Caco-2 (cell line): ENCODE measurements around the gene NPAS4. TPM values are rescaled to one million over a fixed set of nuclear protein-coding genes. Genes with fewer than 3 reads are reported as not detected.

Experiments
- total RNA-seq: library from RNA; stranded (reverse); gene quantifications from 2 replicates; pipeline ENCODE4 v1.2.3, GENCODE V29; 2022

Gene NPAS4
- total RNA-seq, 1 experiment from 2014 or later = not detected

Other genes starting within 250 kb of the NPAS4 start
- 49.5 and 53.1 TPM in 2 replicates for gene KLC2, start 163.3 kb upstream of the NPAS4 start, total RNA-seq
- 128 and 132 TPM in 2 replicates for gene RAB1B, start 152.4 kb upstream of the NPAS4 start, total RNA-seq
- gene CNIH2, start 142.9 kb upstream of the NPAS4 start, total RNA-seq = 4.9 and 6.1 TPM in 2 replicates
- gene YIF1A, start 131.9 kb upstream of the NPAS4 start, total RNA-seq = 140 and 159 TPM in 2 replicates
- 0.68 and 0.88 TPM in 2 replicates for gene TMEM151A, start 129.1 kb upstream of the NPAS4 start, total RNA-seq
- gene CD248, start 104.0 kb upstream of the NPAS4 start, total RNA-seq = 0.27 TPM in 1 of 2 replicates, not detected in the other
- gene RIN1, start 84.6 kb upstream of the NPAS4 start, total RNA-seq = 11.7 and 12.7 TPM in 2 replicates
- 58.1 and 58.2 TPM in 2 replicates for gene BRMS1, start 75.9 kb upstream of the NPAS4 start, total RNA-seq
- gene B4GAT1, start 73.4 kb upstream of the NPAS4 start, total RNA-seq = 23.0 and 23.8 TPM in 2 replicates
- gene SLC29A2, start 49.3 kb upstream of the NPAS4 start, total RNA-seq = 30.3 and 32.0 TPM in 2 replicates
- 201 and 206 TPM in 2 replicates for gene MRPL11, start 17.8 kb downstream of the NPAS4 start, total RNA-seq
- gene PELI3, start 45.9 kb downstream of the NPAS4 start, total RNA-seq = 21.0 and 21.1 TPM in 2 replicates
- 106 TPM in 2 replicates for gene DPP3, start 59.4 kb downstream of the NPAS4 start, total RNA-seq
- gene BBS1, start 89.6 kb downstream of the NPAS4 start, total RNA-seq = 47.1 and 50.0 TPM in 2 replicates
- gene ZDHHC24, start 125.0 kb downstream of the NPAS4 start, total RNA-seq = 25.1 and 26.9 TPM in 2 replicates
- 0.16 TPM in 1 of 2 replicates, not detected in the other for gene ACTN3, start 125.9 kb downstream of the NPAS4 start, total RNA-seq
- not detected in 2 replicates for gene CTSF, start 147.6 kb downstream of the NPAS4 start, total RNA-seq
- gene CCDC87, start 172.0 kb downstream of the NPAS4 start, total RNA-seq = 1.0 TPM in 2 replicates
- 52.9 and 54.0 TPM in 2 replicates for gene CCS, start 172.2 kb downstream of the NPAS4 start, total RNA-seq
- 160 and 173 TPM in 2 replicates for gene RBM14, start 195.6 kb downstream of the NPAS4 start, total RNA-seq
- gene RBM4, start 217.7 kb downstream of the NPAS4 start, total RNA-seq = 257 and 273 TPM in 2 replicates